ENCODE data around the gene ZNF775.

GRCh38 chr7:150428671-150429451, 49.7 kb downstream of the ZNF775 start:
- TF ChIP-seq EZH2 (IDR thresholded peaks at IDR 0.05; ENCODE audit: insufficient read depth, poor library complexity, severe bottlenecking) (no peak), EZH2phosphoT487 (IDR thresholded peaks at IDR 0.05; ENCODE audit: insufficient read depth, low read depth) (no peak)
